ENCODE data around the gene TRIM28.

TRIM28 gene

DNA sequence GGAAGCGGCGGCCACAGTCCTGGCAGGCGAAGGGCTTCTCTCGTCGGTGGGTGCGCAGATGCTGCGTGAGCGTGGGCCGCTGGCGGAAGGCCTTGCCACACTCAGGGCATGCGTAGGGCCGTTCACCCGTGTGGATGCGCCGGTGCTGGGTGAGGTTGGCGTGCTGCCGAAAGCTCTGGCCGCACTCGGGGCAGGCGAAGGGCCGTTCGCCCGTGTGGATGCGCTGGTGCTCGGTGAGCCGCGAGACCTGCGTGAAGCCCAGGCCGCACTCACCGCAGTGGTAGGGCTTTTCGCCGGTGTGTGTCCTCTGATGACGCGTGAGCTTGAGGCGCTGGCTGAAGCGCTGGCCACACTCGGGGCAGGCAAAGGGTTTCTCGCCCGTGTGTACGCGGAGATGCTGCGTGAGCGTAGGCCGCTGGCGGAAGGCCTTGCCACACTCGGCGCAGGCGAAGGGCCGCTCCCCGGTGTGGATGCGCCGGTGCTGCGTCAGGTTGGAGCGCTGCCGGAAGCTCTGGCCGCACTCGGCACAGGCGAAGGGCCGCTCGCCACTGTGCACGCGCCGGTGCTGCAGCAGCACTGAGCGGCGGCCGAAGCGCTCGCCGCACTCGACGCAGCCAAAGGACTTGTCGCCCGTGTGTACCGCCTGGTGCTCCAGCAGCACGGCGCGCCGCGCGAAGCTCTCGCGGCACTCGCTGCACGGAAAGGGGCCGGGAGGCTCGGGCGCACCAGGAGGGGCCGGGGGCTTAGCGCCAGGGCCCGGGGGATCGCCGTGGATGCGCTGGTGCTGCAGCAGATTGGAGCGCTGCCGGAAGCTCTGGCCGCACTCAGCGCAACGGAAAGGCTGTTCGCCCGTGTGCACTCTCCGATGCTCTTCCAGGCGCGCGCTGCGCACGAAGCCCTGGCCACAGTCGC lies 18.5 kb downstream of the TRIM28 start:
- FAIRE-seq (no peak), DNase-seq (ENCODE audit: insufficient read length, low spot score) (no peak)
- no peak for TF ChIP-seq CTCF (IDR thresholded peaks at IDR 0.05; ENCODE audit: insufficient read depth, missing control alignments)

DNA sequence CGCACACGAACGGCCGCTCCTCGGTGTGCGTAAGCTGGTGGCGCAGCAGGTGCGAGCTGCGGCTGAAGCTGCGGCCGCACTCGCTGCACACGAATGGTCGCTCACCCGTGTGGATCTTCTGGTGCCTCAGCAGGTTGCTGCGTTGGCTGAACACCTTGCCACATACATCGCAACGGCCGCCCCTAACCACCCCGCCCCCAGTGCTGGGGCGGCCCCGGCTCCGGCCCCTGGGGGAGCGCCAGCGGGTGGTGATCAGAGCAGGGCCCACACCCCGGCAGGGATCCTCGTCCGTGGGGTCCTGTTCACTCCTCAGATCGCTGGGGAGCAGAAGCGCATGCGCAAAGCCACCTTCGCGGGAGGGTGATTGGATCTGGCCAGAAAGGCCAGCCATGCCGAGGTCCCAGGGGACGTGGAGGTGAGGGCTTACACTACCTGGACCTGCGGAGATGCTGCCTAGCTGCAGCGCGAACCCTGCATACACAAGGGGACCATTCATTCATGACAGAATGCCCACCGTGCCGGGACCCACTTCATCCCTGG lies 19.2 kb downstream of the TRIM28 start:
- FAIRE-seq: no peak
- TF ChIP-seq CTCF (IDR thresholded peaks at IDR 0.05; ENCODE audit: insufficient read depth, missing control alignments): no peak
- DNase-seq (ENCODE audit: insufficient read length, low spot score): peak; percentile 55

DNA sequence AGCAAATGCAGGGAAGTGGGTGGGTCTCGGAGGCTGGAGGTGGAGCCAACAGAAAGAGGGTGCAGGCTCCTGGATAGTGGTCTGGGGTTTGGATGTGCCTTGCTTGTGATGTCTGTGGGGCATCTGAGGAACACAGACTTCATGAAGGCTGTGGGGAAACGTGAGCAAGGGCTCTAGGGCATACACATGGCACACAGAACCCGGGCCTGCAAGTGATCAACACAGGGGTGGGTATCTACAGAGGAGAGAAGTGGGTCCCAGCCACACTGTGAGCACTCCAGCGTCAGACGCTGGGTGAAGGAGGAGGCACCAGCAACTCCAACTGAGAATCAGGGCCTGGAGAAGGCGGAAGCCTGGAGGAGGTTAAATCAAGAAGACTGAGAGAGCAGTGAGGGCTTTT lies 20.0 kb downstream of the TRIM28 start:
- DNase-seq (ENCODE audit: insufficient read length, low spot score) (no peak), FAIRE-seq (no peak)
- no peak for TF ChIP-seq CTCF (IDR thresholded peaks at IDR 0.05; ENCODE audit: insufficient read depth, missing control alignments)

DNA sequence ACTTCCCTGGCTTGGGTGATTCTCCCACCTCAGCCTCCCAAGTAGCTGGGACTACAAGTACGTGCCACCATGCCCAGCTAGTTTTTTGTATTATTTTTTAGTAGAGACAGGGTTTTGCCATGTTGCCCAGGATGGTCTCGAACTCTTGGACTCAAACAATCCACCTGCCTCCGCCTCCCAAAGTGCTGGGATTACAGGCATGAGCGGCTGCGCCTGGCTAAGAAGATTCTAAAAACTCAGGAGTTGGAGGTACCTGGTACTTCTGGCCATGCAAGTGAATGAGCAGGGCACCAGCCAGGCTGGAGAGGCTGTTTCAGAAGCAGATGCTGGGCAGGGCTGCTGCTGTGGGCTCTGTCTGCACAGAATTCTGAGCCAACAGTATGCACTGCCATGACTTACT lies 23.1 kb downstream of the TRIM28 start:
- no peak for DNase-seq (ENCODE audit: insufficient read length, low spot score)
- no peak for FAIRE-seq
- no peak for TF ChIP-seq CTCF (IDR thresholded peaks at IDR 0.05; ENCODE audit: insufficient read depth, missing control alignments)

- FAIRE-seq (no peak), DNase-seq (ENCODE audit: insufficient read length, low spot score) (no peak)
- TF ChIP-seq CTCF (IDR thresholded peaks at IDR 0.05; ENCODE audit: insufficient read depth, missing control alignments): no peak
These were observed 24.7 kb downstream of the TRIM28 start for GRCh38 chr19:58568453-58569130.

DNA sequence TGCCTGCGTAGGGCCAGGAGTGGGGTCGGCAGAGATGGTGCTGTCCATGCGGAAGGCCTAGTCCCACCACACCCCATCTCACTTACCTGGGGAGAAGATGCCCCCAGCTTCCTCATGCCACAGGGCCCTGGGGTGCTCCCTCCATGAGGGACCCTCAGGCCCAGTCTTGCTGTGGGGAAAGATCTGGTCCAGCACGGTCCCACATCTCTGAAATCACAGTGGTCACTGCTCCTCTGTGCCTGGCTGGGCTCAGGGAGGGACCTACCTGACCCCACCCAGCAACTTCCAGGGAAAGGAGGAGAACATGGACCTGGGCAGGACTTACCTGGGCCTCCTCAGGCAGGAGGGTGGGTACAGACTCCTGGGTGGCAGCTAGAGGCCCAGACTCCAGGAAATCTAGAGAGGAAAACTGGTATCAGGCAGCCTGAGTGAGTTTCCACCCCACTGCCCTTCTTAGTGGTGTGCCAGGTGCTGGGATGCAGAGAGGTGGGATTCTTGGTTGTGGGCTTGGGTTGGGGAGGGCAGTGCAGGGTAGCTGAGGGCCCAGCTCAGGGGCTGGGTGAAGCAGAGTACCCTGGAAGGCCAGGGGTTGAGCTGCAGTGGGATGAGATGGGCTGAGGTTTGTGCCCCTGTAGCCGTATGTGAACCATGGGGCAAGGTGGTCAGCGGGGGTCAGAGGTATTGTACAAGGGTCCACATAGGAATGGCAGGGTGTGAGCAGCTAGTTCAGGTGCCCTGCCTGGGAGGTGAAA lies 25.5 kb downstream of the TRIM28 start:
- DNase-seq (ENCODE audit: insufficient read length, low spot score) (no peak), FAIRE-seq (no peak)
- no peak for TF ChIP-seq CTCF (IDR thresholded peaks at IDR 0.05; ENCODE audit: insufficient read depth, missing control alignments)

Measured in D721Med (cell line).